GM12892 (cell line): ENCODE results near the gene HBQ1.
"Not testable (repeated sequence)": the region's sequence is repeated elsewhere in the genome, so short reads cannot be mapped to it uniquely, and the experiment has no call there.

Experiments used
- POLR2A ChIP-seq: IDR thresholded peaks from 2 replicates; pipeline ENCODE4 v1.6.1; 2011; ENCODE audit warnings: low read depth, low read length, control low read depth
- POLR2AphosphoS5 ChIP-seq: IDR thresholded peaks from 2 replicates; pipeline ENCODE4 v1.6.1; 2011; ENCODE audit warnings: low read depth, low read length, control low read depth

- TF ChIP-seq POLR2A, POLR2AphosphoS5: not testable (repeated sequence)
Observed at GRCh38 chr16:153129-153521, 27.1 kb upstream of the HBQ1 start.
